HG03039 (cell line): ENCODE measurements around the gene CADM1.

Experiments used
- ATAC-seq: cut with Tn5 transposase; IDR thresholded peaks from one replicate; pipeline ENCODE4 v1.9.1; 2021; ENCODE audit warnings: mild to moderate bottlenecking, moderate library complexity; ENCODE audit not compliant: unreplicated experiment

The CADM1 gene

GRCh38 chr11:115452241-115452640 is 52.0 kb downstream of the CADM1 start:
- ATAC-seq, result no peak

DNA sequence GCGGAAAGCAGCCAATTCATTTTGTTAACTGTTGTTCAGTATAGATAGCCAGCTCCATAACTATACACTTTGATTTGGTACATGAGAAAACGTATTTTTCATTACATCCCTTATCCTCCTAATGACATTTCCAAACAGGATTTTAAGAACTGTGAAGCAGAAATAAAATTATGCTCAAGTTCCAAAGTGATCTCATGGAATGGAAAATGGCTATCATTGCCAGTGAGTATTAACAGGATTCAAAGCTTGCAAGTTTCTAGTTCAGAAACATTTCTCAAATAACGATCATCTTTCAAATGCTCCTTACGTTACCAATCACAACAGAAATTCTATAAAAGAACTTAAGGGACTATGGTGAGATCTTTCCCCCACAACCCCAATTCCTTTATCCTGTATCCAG is 53.7 kb downstream of the CADM1 start:
- no peak for ATAC-seq

- no peak for ATAC-seq
These were observed 56.8 kb downstream of the CADM1 start for GRCh38 chr11:115447273-115447864.

- ATAC-seq, result no peak
These were observed 58.0 kb downstream of the CADM1 start for GRCh38 chr11:115446214-115446613.

DNA sequence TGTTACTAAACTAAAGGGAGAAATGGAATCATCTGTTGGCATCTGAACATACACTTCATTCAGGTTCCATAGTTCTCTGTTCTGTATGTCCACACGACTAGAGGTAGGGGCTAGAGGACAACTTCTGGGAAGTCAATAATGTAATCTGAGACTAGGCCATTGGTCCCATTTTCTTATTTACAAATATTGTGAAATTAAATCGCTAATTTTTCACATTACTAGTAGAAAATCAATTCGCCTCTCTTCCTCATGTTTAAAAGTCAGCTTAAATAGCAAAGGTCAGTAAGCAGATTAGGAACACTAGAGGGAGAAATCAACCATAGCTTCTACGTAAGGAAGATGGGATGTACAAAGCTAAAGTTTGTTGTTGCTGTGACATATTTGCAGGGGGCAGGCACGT is 59.7 kb downstream of the CADM1 start:
- no peak for ATAC-seq

DNA sequence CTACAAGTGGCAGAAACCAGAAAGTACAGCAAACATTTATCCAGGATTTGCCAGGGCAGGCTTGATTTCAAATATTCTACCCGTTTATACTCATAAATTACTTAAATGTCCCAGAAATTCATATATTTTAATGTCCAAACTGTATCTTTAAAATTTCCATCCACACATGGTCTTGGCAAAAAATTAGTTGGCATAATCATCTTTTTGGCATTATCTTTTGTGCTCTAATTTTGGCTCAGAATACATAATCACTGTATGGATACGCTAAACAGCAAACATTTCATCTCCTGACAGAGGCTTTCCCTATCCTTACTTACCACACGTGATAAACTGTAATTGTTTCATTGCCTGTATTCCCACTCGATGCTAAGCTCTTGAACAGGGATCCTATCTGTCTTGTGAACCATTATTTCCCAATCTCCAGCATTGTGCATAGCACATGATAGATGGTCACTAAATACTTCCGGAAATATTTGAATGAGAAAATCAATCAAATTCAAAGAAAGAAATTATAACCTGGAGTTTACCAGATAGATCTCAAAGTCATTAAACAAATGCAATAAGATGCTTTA is 64.2 kb downstream of the CADM1 start:
- no peak for ATAC-seq

DNA sequence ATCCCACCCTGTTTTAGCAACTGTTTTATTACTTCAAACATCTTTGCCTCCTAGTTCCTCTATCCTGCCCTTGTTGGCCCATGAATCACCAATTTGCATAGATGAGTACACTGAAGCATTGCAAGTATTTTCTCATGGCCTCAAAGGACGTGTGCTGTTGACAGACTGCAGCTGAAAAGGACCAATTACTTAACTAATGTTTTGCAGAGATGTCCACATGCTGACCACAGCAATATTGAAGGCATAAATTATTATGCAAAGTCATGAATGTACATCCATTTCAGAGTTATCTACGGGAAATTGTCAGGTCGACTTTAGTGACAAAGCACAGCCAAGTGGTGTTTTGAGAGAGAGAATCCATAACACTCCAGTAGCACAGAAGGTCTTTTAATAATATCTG is 64.8 kb downstream of the CADM1 start:
- no peak for ATAC-seq

DNA sequence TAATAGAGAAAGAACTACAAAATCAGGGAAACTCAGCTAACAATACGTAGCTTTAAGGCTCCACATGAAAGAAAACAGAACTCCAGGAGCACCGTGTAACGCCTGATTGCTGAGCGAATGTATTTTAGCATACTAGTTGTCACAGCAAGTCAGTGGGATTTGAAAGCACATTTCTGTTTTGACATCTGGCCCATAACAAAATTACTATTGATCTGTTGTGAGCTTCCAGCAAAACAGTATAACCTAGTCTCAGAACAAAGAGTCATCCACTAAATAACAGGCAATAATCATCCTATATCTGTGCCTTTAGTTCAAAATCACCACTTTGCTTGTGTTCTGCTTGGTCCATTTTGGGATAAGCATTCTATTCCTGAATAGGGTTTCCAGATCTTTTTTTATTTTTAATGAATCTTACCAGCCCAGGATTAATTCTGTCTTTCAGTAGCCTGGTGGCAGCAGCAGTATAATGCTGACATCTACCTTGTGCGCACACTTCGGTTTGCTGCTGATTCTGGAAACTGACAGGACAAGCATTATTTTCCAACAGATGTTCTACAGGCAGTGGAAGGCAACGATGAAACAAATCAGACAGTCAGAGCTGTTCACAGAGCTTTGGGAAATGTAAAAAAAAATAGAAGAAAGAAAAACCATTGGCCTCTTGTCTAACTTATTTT is 66.2 kb downstream of the CADM1 start:
- ATAC-seq, result no peak

DNA sequence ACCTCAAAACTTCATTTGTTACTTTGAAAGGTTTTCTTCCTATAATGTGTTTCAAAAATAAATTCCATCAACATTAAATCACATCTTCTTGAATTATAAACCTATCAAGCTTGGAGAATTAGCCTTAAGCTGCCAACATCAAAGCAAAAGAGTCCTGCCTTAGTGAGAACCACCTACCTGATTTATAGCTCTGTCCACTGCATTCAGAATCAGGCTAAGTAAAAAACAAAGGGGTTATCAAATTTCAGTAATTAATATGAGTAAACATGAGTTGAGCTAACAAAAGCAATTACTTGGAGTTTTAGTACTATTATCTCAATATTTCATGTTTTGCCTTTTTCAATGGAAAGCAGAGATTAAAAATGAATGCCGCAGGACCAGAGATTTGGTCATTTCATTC is 73.9 kb downstream of the CADM1 start:
- ATAC-seq, result no peak

DNA sequence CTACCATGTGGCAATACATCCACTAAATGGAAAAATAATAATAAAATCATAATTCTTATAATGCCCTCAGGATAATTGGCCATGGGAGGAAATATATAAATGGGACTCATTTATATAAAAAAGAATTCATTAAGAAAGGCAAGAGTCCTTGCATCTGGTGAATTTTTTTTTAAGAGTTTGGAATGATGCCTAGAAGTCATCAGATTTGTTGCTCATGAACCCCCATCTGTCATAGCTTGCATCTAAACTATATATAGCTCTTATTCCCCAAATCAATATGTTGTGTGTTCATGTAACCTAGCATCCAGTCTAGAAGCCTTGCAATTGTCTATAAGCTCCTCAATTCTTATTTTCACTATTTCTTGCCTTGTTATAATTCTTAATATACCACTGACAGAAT is 75.9 kb downstream of the CADM1 start:
- no peak for ATAC-seq

DNA sequence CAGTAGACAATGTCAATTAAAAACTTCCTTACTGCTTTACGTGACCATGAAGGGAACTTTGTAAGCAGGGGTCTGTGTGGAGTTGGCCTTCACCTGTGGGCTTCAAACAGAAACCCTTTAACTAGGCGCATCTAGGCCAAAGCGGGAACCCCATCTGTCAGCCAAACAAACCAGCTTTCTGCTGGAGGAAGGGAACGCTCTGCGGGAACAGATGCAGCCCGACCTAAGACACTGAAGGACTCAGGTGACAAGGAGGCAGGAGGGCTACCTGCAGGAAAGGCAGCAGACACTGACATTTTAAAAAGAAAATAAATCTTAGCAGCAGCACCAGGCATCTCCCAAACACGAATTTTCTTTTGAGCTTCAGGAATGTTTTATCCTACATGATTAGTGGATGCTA is 78.4 kb downstream of the CADM1 start:
- ATAC-seq, result no peak

DNA sequence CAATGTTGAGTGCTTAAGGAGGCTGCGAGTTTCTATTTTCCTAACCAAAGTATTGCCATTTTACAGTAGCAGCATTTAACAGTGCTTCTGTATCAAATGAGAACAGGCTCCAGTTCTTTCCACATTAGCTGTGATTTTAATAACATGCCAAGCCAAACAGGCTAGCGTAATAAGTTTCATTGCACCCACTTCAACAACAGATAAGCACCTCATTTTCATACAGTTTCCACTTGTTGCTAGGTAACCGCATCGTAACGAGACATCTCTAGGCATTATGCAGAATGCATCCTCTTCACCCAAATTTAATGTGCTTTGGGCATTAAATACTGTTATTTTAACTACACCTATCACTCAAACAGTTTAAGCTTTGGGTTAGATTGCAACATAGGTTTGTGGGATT is 79.0 kb downstream of the CADM1 start:
- ATAC-seq, result no peak

DNA sequence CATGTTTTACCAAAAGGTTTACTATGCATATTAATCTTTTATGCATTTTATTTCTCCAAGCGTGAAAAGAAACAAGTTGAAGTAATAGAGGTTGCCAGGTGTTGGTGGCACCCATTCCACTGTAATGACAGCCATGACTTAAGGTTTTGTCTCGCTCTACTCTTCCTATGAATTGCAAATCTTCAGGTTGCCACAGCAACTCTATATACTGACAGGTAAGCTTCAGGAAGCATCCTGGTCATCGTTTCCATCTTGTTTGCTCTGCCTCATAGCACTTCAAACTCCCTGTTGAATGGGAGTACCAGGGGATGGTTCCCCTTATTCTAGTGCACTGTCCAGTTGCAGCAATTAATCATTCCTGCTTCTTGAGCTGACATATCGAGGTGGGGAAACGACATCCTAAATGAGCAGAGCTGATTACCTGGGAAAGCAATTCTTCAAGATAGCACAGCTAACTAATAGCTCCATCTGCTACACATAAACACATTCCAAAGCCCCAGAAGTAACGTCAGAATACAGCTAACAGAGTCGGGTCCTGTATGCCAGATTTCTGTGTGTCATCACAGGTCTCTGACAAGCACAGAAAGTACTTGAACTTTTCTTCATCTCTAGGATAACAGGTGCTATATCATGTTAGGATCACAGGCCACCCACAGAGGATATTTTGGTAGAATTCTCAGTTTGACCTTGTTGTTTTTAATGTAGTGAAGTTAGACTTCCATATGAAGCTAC is 80.3 kb downstream of the CADM1 start:
- no peak for ATAC-seq

DNA sequence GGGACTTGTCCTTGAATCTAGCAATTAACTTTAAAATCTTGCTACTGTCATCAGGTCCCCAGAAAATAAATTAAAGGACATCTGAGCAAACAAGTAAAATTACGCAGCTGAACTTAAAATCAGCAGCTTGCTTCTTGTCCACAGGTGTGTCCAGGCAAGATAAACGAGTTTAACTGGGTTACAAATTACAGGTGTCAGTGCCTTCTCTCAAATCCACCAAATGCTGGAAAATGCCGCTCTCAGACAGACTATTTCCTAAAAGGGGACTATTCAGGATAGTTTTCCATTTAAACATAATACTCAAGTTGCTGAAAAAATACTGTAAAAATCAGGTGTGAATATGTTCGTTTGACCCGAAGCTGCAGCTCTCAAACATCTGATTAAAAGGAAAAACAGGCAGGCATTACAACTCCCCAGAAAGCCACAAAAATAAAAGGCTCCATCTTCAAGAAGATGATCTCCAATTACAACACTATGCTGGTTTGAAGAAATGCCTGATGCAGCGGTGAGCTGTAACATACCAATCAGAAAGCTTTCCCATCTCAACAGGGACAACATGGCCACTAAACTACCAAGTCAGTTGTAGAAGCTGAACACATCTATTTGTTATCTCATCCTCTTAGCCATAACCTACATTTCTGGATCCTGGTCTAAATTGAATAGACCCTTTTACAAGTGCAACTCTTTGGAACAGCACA is 82.1 kb downstream of the CADM1 start:
- ATAC-seq, result no peak

GRCh38 chr11:115421352-115421991 is 82.7 kb downstream of the CADM1 start:
- ATAC-seq, result no peak

GRCh38 chr11:115420505-115420904 is 83.7 kb downstream of the CADM1 start:
- no peak for ATAC-seq

GRCh38 chr11:115418626-115419025 is 85.6 kb downstream of the CADM1 start:
- ATAC-seq, result no peak

GRCh38 chr11:115418081-115418480 is 86.1 kb downstream of the CADM1 start:
- ATAC-seq, result no peak

- no peak for ATAC-seq
These were observed 93.1 kb downstream of the CADM1 start for GRCh38 chr11:115411120-115411519.

- no peak for ATAC-seq
These were observed 94.5 kb downstream of the CADM1 start for GRCh38 chr11:115409691-115410220.
